ENCODE measurements around the gene PLCB2.

PLCB2 gene

DNA sequence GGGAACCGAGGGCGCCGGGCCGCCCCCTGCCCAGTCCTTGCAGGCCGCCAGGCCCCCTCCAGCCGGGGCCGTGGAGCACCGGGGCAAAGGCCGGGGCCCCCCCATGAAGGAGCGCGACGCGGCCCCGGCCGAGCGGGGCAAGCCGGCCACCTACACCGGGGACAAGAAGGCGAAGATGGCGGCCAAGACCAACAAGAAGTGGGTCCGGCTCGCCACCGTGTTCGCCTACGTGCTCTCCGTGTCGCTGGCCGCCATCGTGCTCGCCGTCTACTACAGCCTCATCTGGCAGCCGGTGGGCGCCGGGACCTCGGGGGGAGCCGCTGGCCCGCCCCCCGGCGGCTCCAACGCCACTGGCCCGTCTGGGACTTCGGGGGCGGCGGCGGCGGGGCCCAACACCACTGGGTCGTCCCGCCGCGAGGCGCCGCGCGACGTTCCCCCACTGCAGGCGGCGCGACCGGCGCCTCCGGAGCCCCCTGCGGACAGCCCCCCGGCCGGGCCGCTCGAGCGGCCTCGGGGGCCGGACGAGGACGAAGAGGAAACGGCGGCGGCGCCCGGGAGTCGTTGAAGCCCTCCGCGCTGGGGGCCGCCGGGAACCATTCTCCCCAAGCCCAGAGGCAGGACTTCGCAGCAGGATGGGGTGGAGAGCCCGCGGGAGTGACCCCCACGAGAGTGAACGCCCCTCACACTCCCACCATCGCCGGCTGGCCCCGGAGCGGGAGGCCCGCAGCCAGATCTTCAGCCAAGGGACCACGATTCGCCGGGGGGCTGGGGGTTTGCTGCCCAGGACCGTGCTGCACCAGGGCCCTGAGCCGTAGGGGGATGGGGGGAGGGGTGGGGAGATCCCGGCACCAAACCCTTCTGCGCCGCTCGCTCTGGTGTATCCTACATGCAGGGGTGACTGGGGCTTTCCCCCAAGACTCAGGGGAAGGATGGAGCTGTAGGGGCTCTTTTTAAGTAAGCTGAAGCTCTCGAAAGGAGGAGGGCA, 16.5 kb upstream of the PLCB2 start:
- no peak for DNase-seq (ENCODE audit: low spot score)

DNA sequence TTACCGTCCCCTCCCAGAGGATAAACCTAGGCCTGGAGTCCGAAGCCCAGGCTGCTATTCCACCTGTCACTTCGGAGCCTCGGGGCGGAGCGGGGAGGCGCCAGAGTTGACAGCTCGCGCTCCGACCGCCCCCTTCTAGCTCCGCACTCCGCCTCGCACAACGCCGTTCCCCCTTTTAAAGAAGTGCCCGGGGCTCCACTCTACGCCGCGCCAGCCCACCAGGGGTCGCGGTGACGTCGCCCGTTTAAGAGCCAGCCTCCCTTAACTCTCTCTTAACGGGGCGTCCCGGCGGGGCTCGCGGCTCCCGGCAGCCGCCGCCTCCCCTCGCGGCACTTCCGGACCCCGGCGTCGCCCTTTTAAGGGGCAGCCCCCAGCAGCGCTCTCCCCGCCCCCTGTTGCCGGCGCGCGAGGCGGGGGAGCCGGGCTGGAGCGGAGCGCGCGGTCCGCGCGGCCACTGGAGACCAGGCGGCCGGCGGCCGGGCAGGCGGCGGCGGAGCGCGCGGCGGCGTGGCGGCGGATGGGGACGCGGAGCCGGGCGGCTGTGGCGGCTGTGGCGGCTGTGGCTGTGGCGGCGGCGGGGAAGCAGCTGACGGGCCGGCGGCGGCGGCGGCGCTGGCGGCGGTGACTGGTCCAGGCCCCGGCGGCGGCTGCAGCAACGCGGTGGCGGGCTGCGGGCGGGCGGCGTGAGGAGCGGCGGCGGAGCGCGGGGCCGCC, 15.7 kb upstream of the PLCB2 start, which contains the start of gene INAFM2:
INAFM2 (plus strand) TSS at position 454 of the 714 bp plus-strand sequence. CDS start 364 bp downstream, outside the sequence.
- peak; percentile 95 for DNase-seq (ENCODE audit: low spot score)

DNA sequence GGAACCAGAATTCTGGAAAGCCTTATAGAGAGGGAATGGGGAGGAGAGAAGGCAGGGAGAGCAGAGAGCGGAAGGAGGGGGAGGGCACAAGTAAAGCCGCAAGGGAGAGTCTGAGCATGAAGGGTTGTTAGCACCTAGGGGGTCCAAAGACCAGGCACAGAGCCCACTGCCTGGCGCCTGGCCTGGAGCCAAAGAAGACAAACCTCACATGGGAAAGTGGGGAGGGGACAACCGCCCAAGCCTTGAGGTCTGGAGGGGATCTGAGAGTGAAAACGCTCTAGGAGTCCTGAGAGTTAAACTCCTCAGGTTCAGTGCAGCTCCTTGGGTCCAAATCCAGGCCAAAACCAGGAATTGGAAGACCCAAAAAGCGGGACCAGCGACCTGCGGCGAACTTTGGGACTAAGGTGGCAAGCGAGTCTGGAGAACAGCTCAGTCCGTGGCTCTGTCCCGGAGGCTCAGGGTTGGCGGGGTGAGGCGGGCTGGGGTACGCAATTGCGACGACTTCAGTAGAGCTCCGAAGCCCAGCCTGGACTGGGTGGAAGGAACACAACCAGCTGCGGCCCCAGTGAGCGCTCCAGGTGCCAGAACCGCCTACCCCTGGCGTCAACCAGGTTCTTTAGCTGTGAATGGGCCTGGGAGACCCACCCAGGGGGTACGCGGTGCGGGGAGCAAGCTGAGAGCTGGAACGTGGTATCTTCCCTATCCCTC, 14.9 kb upstream of the PLCB2 start:
- peak; percentile 71 for DNase-seq (ENCODE audit: low spot score)

DNA sequence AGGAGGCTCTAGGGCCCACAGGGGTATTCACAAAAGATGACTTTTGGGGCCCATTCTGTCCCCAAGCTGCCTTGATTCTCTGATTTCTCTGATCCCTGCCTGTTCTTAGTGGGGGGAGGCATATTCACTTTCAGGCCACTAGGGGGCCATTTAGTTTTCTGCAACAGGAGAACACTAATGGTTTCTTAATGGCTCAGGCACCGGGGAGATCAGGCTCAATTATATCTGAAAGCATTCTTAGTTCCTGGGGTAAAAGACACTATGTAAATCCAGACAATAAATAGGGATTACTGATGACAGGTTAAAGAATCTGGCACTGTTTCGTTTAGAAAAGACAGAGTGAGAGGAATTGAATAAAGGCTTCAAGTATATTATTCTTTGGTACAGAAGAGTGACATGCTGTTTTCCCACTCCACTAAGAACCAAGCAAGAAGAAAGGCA, 13.2 kb upstream of the PLCB2 start:
- DNase-seq (ENCODE audit: low spot score), result peak; percentile 78

DNA sequence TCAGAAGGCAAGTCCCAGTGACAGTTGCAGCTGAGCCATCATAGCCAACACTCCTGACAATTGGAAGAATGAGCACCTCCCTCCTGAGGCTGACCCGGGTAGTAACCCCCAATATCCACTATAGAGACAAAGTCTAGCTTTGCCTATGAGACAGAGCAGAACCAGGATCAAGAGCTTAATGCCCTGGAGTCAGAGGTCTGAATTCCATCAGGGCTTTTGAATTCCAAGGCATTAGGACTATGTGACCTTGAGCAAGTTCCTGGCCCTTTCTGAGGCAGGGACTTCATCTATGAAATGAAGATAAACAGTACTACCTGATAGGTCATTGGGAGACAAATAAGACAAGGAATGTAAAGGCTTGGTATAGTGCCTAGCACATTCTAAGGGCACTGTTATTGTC, 12.7 kb upstream of the PLCB2 start:
- no peak for DNase-seq (ENCODE audit: low spot score)

DNA sequence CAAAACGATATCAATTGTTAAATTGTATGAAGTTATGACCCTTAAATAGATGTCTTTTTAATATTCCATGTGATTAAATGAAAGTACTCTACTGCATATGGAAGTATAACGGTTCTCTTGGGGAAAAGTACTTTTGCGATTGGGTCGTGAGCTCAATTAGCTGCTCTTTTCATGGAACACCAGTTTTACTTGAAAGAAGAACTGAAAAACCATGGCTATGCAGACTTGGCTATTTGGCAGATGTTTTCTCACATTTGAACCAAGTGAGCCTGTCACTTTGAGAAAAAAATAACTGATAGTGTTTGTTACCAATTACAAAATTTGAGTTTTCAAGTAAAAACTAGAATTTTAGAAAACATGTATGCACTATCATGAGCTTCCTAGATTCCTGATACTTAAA, 9.8 kb upstream of the PLCB2 start:
- no peak for DNase-seq (ENCODE audit: low spot score)

DNA sequence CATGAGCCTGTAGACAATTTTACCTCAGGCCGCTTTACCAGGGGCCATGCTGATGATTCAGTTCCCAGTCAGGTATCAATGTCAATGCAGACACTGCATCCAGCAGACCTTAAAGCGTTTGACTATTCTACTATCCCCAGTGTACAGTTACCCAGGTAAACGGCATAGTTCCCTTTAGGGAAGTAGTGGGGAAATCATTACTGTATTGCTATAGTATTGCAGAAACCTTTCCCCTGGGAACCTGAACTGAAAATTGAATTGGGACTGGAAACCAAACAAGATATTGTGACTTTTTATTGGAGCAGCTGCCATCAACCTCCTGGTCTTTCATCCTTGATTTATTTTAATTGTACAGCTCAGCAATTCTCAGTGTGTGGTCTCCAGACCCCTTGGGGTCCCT, 9.2 kb upstream of the PLCB2 start:
- no peak for DNase-seq (ENCODE audit: low spot score)

DNA sequence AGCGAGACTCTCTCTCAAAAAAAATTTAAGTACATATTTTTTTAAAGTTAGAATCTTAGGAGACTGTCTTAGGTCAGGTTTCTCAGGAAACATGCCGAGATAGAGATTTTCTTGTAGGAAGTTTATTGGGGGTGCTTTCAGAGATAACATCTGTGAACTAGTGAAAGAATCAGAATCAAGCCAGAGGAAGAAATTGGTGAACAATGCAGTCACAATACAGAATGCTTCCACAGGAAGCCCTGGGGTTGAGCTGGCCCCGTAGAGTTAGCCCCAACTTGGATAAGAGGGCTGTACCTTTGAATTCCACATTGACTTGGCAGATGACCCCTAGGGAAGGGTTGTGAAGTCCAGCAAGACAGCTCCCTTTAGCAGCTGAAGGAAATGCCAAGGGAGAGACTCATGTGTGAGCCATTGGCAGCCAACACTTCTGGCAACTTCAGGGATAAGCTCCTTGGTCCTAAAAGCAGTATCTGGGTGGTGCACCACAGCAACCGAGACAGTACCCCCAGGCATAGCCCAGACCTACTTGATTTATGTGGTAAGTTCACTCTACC, 7.1 kb upstream of the PLCB2 start:
- peak; percentile 61 for DNase-seq (ENCODE audit: low spot score)

DNA sequence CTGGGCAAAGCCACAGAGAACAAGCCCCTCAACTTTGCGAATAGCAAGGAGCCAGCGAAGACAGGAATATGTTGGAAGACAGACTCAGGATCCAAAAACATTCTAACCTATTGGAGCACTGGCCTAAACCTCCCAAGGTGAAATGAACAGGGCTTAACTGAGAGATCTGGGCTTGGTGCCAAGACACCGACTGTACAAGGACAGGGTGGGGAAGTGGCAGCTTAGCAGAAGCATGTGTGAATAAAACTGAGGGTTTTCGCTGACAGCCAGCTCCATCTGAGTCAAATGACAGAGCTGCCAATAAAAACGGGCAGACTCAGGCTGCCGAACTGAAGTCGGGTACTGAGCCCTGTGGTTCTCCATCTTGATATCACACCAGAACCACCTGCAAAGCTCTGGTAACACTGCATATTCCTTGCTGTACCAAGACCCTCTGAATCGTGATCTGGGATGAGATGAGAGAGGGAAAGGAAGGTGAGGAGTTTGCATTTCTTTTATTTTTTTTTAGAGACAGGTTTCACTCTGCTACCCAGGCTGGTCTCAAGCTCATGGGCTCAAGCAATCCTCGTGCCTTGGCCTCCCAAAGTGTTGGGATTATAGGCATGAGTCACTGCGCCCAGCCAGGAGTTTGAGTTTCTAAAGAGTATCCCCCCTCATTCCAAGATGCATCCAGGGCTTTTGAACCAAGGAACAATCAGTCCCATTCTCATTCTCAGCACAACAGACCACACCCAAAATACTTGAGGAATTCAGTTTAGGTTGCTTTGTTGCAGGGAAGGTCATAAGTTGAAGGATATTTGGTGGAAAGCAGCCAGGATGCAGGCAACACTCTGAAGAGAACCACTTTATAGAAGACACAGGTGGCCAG, 6.0 kb upstream of the PLCB2 start:
- no peak for DNase-seq (ENCODE audit: low spot score)

DNA sequence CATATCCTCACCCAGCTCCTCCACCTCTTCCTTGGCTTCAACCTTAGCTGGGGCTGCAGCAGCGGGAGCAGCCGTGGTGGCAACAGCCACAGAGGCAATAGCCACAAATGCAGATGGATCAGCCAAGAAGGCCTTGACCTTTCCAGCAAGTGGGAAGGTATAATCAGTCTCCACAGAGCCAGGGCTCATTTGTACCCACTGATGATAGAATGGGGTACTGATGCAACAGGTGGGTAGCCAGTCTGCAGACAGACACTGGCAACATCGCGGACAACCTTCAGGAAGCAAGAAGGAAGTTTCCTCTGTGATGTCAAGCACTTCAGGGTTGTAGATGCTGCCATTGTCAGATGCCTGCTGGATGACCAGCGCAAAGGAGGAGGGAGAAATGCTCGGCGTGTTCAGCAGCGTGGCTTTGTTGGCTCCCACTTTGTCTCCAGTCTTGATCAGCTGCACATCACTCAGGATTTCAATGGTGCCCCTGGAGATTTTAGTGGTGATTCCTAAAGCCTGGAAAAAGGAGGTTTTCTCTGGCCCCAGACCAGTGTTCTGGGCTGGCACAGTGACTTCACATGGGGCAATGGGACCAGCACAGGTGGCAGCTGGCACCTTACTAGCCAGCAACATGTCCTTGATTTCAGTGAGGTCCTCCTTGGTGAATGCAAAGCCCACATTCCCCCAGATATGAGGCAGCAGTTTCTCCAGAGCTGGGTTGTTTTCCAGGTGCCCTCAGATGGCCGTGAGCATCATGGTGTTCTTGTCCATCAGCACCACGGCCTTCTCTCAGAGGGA, 4.8 kb upstream of the PLCB2 start:
- no peak for DNase-seq (ENCODE audit: low spot score)

DNA sequence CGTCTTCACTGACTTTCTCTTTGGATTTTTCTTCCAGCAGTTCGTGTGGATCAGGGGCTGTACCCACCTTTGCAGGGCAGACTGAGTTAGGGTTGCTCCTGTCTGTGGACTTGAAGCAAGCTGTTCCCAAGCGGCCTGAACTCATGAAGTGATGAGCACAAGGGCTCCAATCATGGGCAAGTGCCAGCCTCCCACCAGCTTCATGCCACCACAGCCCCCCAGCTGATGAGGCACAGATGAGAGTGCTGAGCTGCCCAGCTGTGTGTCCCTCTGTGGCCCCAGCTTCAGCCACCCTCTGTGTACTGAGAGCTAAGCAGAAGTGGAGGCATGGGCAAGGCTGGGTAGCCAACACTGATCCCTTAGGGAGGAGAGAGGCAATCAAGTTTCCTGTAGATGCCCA, 3.3 kb upstream of the PLCB2 start:
- DNase-seq (ENCODE audit: low spot score), result no peak

DNA sequence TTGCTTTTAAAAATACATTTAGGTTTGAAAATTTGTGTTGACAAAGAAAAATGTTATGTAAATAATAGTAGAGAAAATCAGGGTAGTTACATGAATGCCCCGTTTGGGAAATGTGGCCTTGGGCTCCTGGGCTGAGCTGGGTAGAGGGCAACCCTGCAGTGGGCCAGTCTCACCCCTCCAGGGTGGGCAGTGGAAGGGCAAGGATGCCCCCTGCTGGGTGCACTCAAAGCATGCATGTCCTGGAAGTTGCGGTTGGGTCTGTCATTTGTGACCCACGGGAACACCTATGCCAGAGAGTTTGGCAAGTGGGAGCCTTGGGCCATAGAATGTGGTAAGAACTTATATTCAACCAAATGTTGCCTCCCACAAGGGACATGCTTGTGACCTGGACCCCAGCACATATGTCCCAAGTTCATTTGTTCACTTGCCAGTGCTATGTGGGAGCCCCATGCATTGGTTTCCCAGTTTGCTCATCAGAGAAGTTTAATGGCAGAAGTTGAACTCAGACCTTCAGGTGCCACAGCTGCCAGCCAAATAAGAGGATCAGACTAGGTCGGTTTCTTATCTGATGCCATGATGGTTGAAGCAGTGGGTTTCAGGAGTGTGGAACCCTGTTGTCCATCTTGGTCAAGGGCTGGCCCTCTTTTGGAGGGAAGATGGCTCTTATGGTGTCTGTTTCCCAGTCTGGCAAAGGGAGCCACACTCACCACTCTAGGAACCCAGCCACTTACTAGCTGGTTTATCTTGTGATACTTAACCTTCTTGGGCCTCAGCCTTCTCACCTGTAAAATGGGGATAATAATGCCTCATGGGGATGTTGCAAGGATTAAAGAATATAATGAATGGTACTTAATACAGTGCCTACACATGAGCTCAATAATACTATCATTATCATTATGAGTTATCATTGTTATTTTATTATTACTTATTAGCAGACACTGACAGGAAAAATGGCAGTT, 2.5 kb upstream of the PLCB2 start:
- no peak for DNase-seq (ENCODE audit: low spot score)

DNA sequence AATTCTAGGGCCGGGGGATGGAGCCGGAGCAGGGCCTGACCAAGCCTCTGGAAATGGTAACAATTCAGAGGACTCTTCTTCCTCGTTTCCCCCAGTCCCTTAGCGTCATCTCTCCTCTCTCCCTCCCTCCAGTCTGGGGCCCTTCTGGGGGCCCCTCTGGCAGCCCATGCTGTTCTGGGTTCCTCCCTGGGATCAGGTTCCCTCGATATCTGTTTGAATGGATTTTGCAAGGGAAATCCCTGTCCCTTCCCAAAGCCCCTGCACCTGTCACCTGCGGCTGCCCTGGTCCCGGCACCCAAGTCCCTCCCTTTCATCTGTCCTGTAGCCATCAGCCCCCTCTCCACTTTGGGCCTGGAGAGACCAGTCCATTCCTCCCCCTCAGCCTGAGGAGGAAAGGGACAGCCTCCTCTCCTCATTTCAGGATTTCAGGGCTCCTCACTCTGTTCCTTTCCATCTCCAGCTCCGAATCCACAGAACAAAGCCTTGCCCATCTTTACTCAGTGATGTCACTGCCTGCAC, 1.7 kb upstream of the PLCB2 start:
- no peak for DNase-seq (ENCODE audit: low spot score)

DNA sequence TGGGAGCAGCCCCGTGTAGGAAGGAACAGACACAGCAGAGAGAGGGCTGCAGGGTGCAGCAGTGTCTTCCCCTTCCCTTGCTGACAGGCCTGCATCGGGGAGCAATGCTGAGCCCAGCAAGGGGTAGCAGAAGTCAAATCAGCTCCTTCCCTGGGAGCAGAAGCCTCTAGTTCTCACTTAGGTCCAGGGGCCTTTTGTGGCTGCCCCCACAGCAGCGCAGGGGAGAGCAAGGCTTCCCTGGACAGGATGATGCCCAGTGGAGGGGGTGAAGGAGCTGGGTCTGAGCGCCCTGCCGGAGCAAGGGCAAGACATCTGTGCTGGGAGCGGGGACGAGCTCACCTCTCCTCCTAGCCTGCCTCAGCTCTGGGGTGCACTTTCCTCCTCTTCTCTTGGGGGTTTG, 827 bp downstream of the PLCB2 start:
- no peak for DNase-seq (ENCODE audit: low spot score)

DNA sequence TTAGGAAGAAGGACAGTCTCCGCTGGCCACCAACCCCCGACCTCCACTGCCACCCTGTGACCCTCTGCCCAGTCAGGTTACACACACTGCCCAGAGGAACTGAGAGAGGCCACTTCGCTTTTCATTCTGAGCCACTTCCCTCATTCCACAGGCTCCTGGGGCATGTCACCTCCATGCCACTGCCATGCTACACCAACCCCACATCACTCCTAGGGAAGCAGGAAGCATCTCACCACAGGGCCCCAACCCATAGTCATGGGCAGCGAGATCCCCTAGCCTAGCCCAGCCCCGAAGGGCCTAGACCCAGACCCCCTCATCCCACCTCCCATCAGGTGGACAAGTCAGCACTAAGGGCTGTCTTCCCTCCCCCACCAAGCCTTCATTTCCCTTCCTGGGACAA, 1.4 kb downstream of the PLCB2 start:
- DNase-seq (ENCODE audit: low spot score), result no peak

DNA sequence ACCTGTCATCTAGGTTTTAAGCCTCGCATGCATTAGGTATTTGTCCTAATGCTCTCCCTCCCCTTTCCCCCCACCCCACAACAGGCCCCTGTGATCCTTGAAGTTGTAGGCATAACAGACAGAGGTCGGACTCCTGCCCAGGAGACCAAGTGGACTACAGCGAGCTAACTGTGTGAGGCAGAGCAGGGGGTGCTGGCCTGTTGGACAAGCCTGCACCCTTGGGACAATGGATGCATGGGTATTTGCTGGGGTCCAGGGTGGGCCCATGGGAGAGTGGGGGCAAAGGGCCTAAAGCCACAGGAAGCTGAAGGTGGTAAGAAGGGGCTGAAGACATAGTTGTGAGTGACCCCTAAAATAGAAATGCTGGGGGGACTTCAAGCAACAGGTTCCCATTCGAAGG, 2.5 kb downstream of the PLCB2 start:
- no peak for DNase-seq (ENCODE audit: low spot score)

DNA sequence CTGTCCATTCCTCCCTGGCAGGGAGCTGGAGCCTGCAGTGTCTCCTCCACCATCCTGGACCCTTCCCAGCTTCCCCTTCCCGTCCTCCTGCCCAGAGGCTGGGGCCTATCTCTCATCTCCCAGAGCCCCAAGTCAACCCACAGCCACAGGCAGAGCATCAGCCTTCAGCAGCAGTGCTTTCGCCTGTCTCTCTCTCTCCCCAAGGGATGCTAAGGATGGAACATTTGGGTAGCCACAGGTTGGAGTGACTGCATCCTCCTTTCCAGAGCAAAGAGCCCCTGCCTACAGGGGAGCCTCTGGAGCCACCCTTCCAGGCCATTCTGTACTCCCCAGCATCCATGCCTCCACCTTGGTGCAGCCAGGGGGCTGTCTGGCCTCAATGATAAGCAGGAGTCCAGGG, 4.2 kb downstream of the PLCB2 start:
- no peak for DNase-seq (ENCODE audit: low spot score)

DNA sequence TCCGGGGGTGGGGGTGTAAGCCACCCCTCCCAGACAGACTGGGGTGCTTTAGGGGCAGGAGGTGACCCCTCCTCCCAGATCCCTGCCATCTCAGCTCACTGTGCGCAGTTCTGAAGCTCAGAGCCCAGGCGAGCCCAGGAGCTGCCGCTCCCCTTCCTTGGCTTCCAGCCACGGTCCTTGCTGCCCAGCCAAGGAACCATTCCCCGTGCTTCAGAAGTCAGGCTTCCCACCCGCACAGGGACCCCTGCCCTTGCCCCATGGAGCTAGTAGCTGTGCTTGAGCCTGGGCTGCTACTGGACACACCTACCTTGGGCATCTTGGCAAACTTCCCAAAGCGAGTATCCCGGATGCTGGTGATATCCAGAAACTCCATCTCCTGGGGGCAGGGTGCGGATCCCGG, 4.8 kb downstream of the PLCB2 start:
- no peak for DNase-seq (ENCODE audit: low spot score)

DNA sequence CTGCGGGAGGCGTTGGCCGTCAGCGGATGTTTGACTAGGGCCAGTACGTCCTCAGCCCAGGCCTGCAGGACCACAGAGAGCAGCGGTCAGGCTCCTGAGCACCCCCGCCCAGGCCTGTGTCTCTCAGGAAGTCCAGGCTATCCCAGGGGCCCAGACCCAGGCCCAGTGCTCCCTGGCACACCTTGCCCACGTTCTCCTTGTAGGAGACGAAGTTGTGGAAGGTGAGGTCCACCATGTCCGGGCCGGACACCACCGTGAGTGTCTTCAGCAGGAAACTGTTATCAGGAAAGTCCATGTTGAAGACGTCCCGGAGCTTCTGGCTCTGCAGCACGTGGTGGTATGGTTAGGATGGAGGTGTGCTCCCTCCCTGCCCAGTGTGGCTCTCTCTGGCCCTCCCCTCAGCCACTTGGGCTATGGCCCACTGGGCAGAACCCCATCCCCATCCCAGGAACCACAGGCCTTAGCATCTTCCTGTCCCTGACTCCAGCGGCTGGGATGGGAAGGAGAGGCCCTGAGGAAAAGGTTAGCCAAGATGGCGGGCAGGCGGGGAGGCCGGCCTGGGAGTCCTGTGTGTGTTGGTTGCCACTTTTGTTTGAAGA, 5.3 kb downstream of the PLCB2 start:
- DNase-seq (ENCODE audit: low spot score), result no peak
